A549 (cell line): ENCODE results near the gene NHSL1.

ENCODE experiments used
- CTCF ChIP-seq: fragments of >200 bp; sonication (Bioruptor Twin); formaldehyde crosslinking; IDR thresholded peaks from 3 replicates; pipeline ENCODE4 v1.5.1; 2016
- MAFK ChIP-seq: fragments of 450-650 bp; IDR thresholded peaks from 2 replicates; pipeline ENCODE4 v1.6.1; 2014; ENCODE audit not compliant: partially characterized antibody
- NFE2L2 ChIP-seq: fragments of 150-350 bp; conservative IDR thresholded peaks from 2 replicates; pipeline ENCODE4 v1.6.1; 2014; ENCODE audit warnings: low read length
- NPAS2 ChIP-seq: fragments of 250-450 bp; sonication (Bioruptor Pico); IDR thresholded peaks from 2 replicates; pipeline ENCODE4 v1.8.0; 2022; ENCODE audit warnings: mild to moderate bottlenecking, moderate library complexity, borderline replicate concordance
- POLR2A ChIP-seq: IDR thresholded peaks from 2 replicates; pipeline ENCODE4 v1.6.1; 2012; ENCODE audit warnings: mild to moderate bottlenecking, low read length
- RAD21 ChIP-seq, 2 experiments: fragments of >200 bp in 1 of 2; sonication (Bioruptor Twin) in 1 of 2; formaldehyde crosslinking in 1 of 2; IDR thresholded peaks in 1 of 2; conservative IDR thresholded peaks in 1 of 2; 2 replicates in 1 of 2; 3 replicates in 1 of 2; pipeline ENCODE4 v1.6.1; 2012 to 2018; ENCODE audit warnings: inconsistent platforms in 1 of 2

DNA sequence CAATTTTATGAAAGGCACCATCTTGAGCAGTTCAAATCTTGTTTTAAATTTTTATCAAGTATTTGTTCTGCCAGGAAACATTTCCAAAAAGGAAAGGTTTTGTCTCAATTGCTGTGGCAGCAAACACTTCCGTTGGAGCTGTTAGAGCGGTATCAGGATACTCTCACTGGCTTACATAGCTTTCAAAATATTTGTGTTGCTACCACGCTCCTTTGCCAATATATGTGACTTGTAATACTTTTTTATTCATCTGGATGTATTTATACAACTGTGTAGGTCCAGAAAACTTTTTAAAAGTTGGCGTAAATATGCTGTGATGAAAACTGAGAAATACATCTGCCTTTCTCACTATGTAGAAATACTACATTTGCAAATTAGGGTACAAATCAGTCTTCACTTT lies 37.8 kb upstream of the NHSL1 start:
- TF ChIP-seq CTCF, result no peak
- TF ChIP-seq NFE2L2, result no peak
- TF ChIP-seq RAD21 (conservative IDR thresholded peaks at IDR 0.05 in 1 of 2, IDR thresholded peaks at IDR 0.05 in 1 of 2), result no peak
- no peak for TF ChIP-seq MAFK
- no peak for TF ChIP-seq POLR2A
- no peak for TF ChIP-seq NPAS2
